ENCODE measurements around the gene ODC1.

- TF ChIP-seq POLR2AphosphoS5 (IDR thresholded peaks at IDR 0.05) (peak in 1 of 2 donors; percentile 43), CTCF (IDR thresholded peaks at IDR 0.05) (no peak)
Observed at GRCh38 chr2:10452312-10452711, 4.2 kb upstream of the ODC1 start.

Data from esophagus muscularis mucosa (tissue), 3 donors.